ENCODE data around the gene SOX18. TPM values are rescaled to one million over a fixed set of nuclear protein-coding genes. Genes with fewer than 3 reads are reported as not detected.

Gene SOX18
- total RNA-seq, 2 donors from 2014 or later, result not detected

DNA sequence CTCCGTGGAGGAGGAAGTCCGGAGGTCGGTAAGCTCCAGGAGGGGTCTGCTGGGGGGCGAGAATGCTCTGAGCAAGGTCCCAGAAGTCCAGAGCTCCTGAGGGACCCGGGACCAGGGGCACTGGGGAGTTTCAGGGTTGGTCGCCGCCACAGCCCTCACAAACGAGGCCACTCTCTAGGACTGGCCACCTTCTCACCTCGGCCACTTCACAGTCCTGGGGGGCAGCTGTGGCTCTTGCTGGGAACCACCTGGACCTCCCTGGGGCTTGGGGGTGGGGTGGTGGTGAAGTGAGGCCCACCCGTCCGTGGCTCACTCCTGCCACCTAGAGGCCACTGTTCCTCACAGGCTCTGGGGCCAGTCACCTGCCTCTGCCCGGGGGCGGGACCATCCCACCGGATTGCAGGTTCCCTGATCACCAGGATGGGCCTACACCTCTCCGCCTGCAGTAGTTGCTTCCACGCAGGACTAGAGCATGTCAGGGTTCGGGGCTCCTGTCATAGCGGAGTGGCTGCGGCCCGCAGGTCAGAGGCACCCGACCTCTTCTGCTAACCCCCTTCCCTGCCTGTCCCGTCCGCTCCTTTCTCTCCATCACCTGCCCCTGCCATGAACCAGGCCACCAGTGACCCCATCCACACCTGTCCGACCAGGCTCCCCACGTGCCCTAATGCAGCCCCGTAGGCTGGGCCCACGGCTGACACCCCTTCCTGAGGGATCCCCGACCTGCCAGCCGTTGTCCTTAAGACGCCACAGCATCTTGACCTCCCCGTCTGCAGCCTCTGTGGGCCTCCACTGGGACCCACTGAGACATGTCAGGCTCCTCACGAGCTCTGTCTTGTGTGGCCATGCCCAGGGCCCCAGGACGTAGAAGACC, 8.4 kb upstream of the SOX18 start:
- Mint-ChIP-seq H3K4me1 (peaks cover 16% of the 10 kb centered on the region), H3K36me3 (ENCODE audit: low read depth) (peaks cover 2% of the 10 kb centered on the region), H3K27me3 (peaks cover 16% of the 10 kb centered on the region), H3K27ac (no peak overlapping the region), H3K4me3 (peak overlapping the region; percentile 81)
- peak; percentile 83 for ATAC-seq
- no peaks in the 10 kb centered on the region for H3K9me3 ChIP-seq (ENCODE audit: control insufficient read depth, low read length, poor library complexity, severe bottlenecking)
- DNase-seq, result peak; percentile 59 to 77 (median 65)

DNA sequence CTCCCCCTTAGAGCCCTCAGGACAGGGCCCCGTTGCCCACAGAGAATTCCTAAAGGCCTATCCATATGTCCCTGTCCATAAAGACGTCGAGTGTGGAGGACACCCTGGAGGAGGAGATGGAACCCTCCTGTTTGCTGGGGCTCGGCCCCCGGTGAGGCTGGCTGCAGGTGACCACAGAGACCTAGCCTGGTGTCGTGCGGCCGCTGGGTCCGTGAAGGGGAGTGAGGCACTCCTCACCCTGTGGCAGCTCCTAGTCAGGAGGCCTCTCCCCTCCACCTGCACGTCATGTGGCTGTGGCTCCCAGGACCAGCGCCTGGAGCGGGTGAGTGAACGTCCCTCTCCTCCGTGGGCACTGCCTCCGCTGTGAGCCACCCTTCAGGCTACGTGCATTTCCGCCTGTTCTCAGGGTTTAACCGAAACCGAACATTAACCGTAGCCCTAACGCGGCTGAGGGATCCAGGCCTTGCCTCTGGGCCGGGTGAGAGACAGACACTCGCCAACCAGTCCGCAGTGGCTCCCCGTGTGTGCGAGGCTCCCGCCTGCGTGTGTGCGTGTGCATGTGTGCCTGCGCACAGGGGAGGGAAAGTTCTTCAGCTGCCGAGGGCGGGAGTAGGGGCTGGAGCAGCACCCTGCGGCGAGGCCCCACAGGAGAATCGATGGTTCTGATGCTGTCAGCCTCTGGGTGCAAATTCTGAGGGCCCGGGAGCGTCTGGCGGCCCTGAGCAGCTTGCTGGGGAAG, 7.6 kb upstream of the SOX18 start:
- DNase-seq (no peak), ATAC-seq (peak; percentile 53)
- no peak overlapping the region for H3K27ac Mint-ChIP-seq
- peak overlapping the region; percentile 81 for H3K4me3 Mint-ChIP-seq
- H3K9me3 ChIP-seq (ENCODE audit: control insufficient read depth, low read length, poor library complexity, severe bottlenecking), result no peaks in the 10 kb centered on the region
- peaks cover 2% of the 10 kb centered on the region for H3K36me3 Mint-ChIP-seq (ENCODE audit: low read depth)
- H3K27me3 Mint-ChIP-seq, result peaks cover 18% of the 10 kb centered on the region
- H3K4me1 Mint-ChIP-seq, result peaks cover 15% of the 10 kb centered on the region

GRCh38 chr20:64056639-64056888, 7.1 kb upstream of the SOX18 start:
- H3K9me3 ChIP-seq (ENCODE audit: control insufficient read depth, low read length, poor library complexity, severe bottlenecking), result no peaks in the 10 kb centered on the region
- ATAC-seq, result no peak
- DNase-seq, result no peak
- no peak overlapping the region for H3K27ac Mint-ChIP-seq
- H3K27me3 Mint-ChIP-seq, result peaks cover 18% of the 10 kb centered on the region
- H3K4me3 Mint-ChIP-seq, result no peak overlapping the region
- peaks cover 15% of the 10 kb centered on the region for H3K4me1 Mint-ChIP-seq
- H3K36me3 Mint-ChIP-seq (ENCODE audit: low read depth), result peaks cover 2% of the 10 kb centered on the region

DNA sequence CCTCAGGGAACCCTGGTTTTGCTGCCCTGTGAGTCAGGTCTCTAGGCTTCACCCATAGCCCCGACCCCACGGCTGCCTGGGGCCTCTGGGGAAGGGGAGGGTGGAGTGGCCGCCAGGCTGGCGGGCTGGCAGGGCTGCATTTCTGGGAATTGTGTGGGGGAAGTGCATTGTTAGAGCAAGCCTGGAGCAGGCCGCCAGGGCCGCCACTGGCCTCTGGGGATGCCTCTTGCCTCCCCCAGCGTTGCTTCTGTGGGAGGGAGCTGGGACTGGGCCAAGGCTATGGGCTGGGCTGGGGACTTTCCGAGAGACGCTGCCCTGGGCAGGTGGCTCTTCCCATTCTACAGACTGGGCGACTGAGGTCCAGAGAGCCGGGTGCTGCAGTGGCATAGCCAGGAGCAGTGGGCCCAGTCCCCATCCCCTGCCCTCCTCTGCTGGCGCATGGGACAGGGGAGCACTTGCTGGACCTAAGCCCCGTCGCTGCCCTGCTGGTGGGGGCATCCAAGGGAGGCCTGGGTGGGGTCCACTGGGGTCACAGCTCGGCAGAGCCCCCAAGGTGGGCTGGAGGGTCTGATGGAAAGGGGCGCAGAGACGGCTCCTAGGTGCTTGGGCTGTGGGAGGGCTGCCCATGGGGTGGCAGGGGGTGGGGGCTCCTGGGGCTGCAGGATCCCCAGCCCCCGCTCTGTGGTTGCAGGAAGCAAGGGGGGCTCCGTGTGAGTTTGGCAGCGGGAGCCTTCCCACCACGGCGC, 6.6 kb upstream of the SOX18 start:
- Mint-ChIP-seq H3K4me3 (no peak overlapping the region), H3K36me3 (ENCODE audit: low read depth) (peaks cover 2% of the 10 kb centered on the region), H3K27me3 (peaks cover 20% of the 10 kb centered on the region), H3K27ac (no peak overlapping the region), H3K4me1 (peaks cover 15% of the 10 kb centered on the region)
- DNase-seq (no peak), ATAC-seq (no peak)
- H3K9me3 ChIP-seq (ENCODE audit: control insufficient read depth, low read length, poor library complexity, severe bottlenecking), result no peaks in the 10 kb centered on the region

- no peak for DNase-seq
- no peaks in the 10 kb centered on the region for H3K9me3 ChIP-seq (ENCODE audit: control insufficient read depth, low read length, poor library complexity, severe bottlenecking)
- Mint-ChIP-seq H3K27me3 (peaks cover 26% of the 10 kb centered on the region), H3K4me1 (peaks cover 15% of the 10 kb centered on the region), H3K4me3 (no peak overlapping the region), H3K36me3 (ENCODE audit: low read depth) (peaks cover 4% of the 10 kb centered on the region), H3K27ac (no peak overlapping the region)
- no peak for ATAC-seq
Observed at GRCh38 chr20:64055396-64055892, 6.0 kb upstream of the SOX18 start.

GRCh38 chr20:64053841-64054661, 4.6 kb upstream of the SOX18 start:
- DNase-seq, result no peak
- peaks cover 4% of the 10 kb centered on the region for H3K36me3 Mint-ChIP-seq (ENCODE audit: low read depth)
- ATAC-seq, result no peak
- H3K27ac Mint-ChIP-seq, result no peak overlapping the region
- peaks cover 15% of the 10 kb centered on the region for H3K4me1 Mint-ChIP-seq
- peaks cover 26% of the 10 kb centered on the region for H3K27me3 Mint-ChIP-seq
- H3K4me3 Mint-ChIP-seq, result no peak overlapping the region
- no peaks in the 10 kb centered on the region for H3K9me3 ChIP-seq (ENCODE audit: control insufficient read depth, low read length, poor library complexity, severe bottlenecking)

- Mint-ChIP-seq H3K4me3 (no peak overlapping the region), H3K27ac (no peak overlapping the region), H3K27me3 (peaks cover 26% of the 10 kb centered on the region), H3K4me1 (peaks cover 14% of the 10 kb centered on the region), H3K36me3 (ENCODE audit: low read depth) (peaks cover 4% of the 10 kb centered on the region)
- ATAC-seq (no peak), DNase-seq (no peak)
- no peaks in the 10 kb centered on the region for H3K9me3 ChIP-seq (ENCODE audit: control insufficient read depth, low read length, poor library complexity, severe bottlenecking)
Observed at GRCh38 chr20:64052987-64053840, 3.8 kb upstream of the SOX18 start.

GRCh38 chr20:64052326-64052722, 2.9 kb upstream of the SOX18 start:
- Mint-ChIP-seq H3K27me3 (peaks cover 31% of the 10 kb centered on the region), H3K4me3 (no peak overlapping the region), H3K4me1 (peaks cover 8% of the 10 kb centered on the region), H3K36me3 (ENCODE audit: low read depth) (peaks cover 4% of the 10 kb centered on the region), H3K27ac (no peak overlapping the region)
- no peaks in the 10 kb centered on the region for H3K9me3 ChIP-seq (ENCODE audit: control insufficient read depth, low read length, poor library complexity, severe bottlenecking)
- ATAC-seq (no peak), DNase-seq (no peak)

GRCh38 chr20:64051561-64052325, 2.3 kb upstream of the SOX18 start:
- H3K27ac Mint-ChIP-seq, result no peak overlapping the region
- H3K9me3 ChIP-seq (ENCODE audit: control insufficient read depth, low read length, poor library complexity, severe bottlenecking), result no peaks in the 10 kb centered on the region
- H3K36me3 Mint-ChIP-seq (ENCODE audit: low read depth), result peaks cover 4% of the 10 kb centered on the region
- H3K27me3 Mint-ChIP-seq, result peaks cover 34% of the 10 kb centered on the region
- ATAC-seq (no peak), DNase-seq (no peak)
- peaks cover 8% of the 10 kb centered on the region for H3K4me1 Mint-ChIP-seq
- no peak overlapping the region for H3K4me3 Mint-ChIP-seq

DNA sequence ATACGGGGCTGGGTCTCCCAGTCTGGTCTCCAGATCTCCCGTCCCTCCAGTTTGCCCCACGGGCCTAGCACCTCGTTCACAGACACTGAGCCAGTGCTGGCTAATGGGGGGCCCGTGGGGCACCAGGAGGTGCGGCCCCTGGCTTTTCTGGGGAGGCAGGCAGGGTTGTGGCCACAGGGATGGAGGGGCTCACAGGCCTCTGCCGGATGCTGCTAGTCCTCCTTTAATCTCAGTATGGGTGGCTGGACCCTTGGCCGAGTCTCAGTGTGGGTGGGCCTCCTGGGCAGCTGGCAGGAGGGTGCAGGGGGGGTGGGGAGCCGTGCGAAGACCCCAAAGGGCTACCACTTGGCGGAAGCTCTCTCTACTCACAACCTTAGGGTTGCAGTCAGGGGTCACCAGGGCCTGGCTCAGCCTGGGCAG, 1.6 kb upstream of the SOX18 start:
- no peak overlapping the region for H3K4me3 Mint-ChIP-seq
- peaks cover 12% of the 10 kb centered on the region for H3K4me1 Mint-ChIP-seq
- DNase-seq (no peak), ATAC-seq (no peak)
- no peaks in the 10 kb centered on the region for H3K9me3 ChIP-seq (ENCODE audit: control insufficient read depth, low read length, poor library complexity, severe bottlenecking)
- peaks cover 41% of the 10 kb centered on the region for H3K27me3 Mint-ChIP-seq
- H3K36me3 Mint-ChIP-seq (ENCODE audit: low read depth), result peaks cover 6% of the 10 kb centered on the region
- H3K27ac Mint-ChIP-seq, result no peak overlapping the region

DNA sequence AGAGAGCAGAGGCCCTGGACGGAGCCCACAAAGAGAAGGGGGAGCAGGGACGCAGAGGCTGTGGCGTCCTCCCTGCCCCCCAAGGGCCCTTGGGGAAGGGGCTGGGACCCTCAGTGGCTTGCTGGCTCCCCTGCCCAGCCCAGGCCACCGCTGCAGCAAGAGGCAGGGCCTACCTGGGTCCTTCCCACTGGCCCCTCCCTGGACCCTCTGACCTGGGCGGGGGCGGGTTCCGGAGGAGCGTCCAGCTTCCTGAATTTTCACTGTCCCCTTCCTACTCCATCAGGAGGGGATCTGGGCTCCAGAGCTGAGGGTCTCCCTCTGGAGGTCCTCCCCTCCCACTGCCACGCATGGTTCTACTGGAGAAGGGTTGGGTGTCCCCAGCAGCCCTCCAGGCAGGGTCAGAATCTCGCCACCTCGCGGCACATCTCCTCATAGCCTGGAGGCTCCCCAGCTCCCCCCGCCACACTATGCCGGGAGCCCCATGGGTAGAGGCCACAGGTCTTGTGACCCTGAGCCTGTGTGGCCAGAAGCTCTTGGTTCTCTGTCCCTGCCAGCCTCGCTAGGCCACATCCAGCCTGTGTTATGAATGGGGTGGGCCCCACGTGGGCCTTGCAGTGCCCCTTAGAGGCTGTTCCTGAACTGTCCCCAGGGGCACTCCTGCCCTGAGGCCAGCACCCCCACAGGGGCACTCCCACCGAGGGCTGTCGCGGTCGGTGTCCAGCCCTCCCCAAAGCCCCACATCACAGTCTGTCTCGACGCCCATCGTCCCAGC, 1.0 kb upstream of the SOX18 start:
- H3K4me3 Mint-ChIP-seq, result peak overlapping the region; percentile 71
- ATAC-seq (no peak), DNase-seq (no peak)

More for the DNA sequence above, 1.0 kb upstream of the SOX18 start:
- no peaks in the 10 kb centered on the region for H3K9me3 ChIP-seq (ENCODE audit: control insufficient read depth, low read length, poor library complexity, severe bottlenecking)
- Mint-ChIP-seq H3K4me1 (peaks cover 16% of the 10 kb centered on the region), H3K36me3 (ENCODE audit: low read depth) (peaks cover 6% of the 10 kb centered on the region), H3K27ac (no peak overlapping the region), H3K27me3 (peaks cover 44% of the 10 kb centered on the region)

Data from T-helper 17 cell (primary cell).